ENCODE measurements around the gene UROS.

The UROS gene

GRCh38 chr10:125857185-125857760 is 34.2 kb upstream of the UROS start:
- H3K4me3 ChIP-seq (replicated peaks; ENCODE audit: low read depth, low read length) = no peak overlapping the region
- no peak for TF ChIP-seq CTCF (IDR thresholded peaks at IDR 0.05; ENCODE audit: low read depth, low read length, missing control alignments)

GRCh38 chr10:125852487-125852886 is 29.4 kb upstream of the UROS start:
- no peak for TF ChIP-seq CTCF (IDR thresholded peaks at IDR 0.05; ENCODE audit: low read depth, low read length, missing control alignments)
- no peak for DNase-seq (ENCODE audit: extremely low read depth, low read depth)
- H3K4me3 ChIP-seq (replicated peaks; ENCODE audit: low read depth, low read length) = no peak overlapping the region

More at GRCh38 chr10:125857185-125857760, 34.2 kb upstream of the UROS start:
- DNase-seq (ENCODE audit: extremely low read depth, low read depth) = no peak

GRCh38 chr10:125850766-125851731 is 28.0 kb upstream of the UROS start:
- no peak for DNase-seq (ENCODE audit: extremely low read depth, low read depth)
- no peak for TF ChIP-seq CTCF (IDR thresholded peaks at IDR 0.05; ENCODE audit: low read depth, low read length, missing control alignments)
- no peak overlapping the region for H3K4me3 ChIP-seq (replicated peaks; ENCODE audit: low read depth, low read length)

- no peak overlapping the region for H3K4me3 ChIP-seq (replicated peaks; ENCODE audit: low read depth, low read length)
- DNase-seq (ENCODE audit: extremely low read depth, low read depth) = no peak
- no peak for TF ChIP-seq CTCF (IDR thresholded peaks at IDR 0.05; ENCODE audit: low read depth, low read length, missing control alignments)
Observed at GRCh38 chr10:125849448-125849847, 26.4 kb upstream of the UROS start.

DNA sequence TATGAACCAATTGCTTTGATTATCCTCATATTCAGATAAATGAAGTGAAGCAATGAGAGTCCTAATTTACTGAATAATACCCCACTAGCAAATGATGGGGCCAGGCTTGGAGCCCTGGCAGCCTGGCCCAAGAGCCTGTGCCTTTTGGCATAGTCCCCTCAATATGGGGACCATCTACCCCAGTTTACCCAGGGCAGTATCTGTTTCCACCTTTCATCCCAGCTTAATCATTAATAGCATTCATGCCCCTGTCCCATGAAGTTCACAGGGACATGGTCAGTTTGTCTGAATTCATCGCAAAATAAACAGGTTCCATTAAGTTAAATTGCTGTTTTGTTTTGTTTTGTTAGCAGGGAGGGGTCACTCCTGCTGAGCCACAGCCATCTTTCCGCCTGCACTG is 25.8 kb upstream of the UROS start:
- TF ChIP-seq CTCF (IDR thresholded peaks at IDR 0.05; ENCODE audit: low read depth, low read length, missing control alignments) = no peak
- no peak for DNase-seq (ENCODE audit: extremely low read depth, low read depth)
- no peak overlapping the region for H3K4me3 ChIP-seq (replicated peaks; ENCODE audit: low read depth, low read length)

- DNase-seq (ENCODE audit: extremely low read depth, low read depth) = no peak
- no peak overlapping the region for H3K4me3 ChIP-seq (replicated peaks; ENCODE audit: low read depth, low read length)
- no peak for TF ChIP-seq CTCF (IDR thresholded peaks at IDR 0.05; ENCODE audit: low read depth, low read length, missing control alignments)
Observed at GRCh38 chr10:125848371-125848770, 25.3 kb upstream of the UROS start.

Data from HFF-Myc (cell line).